ENCODE data around the gene JMJD8.
"Not testable (repeated sequence)": the region's sequence is repeated elsewhere in the genome, so short reads cannot be mapped to it uniquely, and the experiment has no call there.

JMJD8 gene

DNA sequence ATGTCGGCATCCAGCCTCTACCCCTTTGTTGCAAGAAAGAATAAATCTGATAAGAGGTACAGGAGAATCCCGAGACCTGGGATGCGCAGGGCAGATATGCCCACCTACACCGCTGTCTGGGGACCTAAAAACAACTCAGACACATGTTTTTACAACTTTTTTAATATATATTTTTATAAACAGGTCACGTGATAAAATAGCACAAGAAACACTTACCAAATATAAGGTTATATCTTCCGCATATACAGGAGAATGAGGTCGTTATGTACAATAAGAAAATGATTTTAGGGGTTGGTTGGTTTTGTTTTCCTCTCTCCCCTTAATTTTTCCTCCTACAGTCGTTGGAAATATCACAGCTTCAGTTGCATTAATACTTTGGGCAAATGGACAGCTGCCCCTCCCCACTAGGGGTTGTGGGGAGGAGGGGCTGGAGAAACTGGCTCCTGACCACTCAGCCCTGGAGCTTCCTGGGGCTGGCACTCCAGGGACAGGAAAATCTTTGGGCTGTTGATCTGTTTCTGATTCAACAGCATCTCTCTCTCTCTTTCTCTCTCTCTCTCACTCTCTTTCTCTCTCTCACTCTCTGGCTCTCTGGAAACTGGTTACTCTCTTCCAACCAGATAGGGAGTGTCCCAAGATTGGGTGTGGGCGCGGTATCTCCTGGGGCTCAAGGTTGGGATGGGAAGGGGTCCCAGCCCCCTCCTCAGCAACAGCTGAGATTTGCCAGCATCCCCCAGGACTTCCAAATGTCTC is 8.4 kb upstream of the JMJD8 start:
- DNase-seq (ENCODE audit: low read depth in 2 of 2, low spot score in 1 of 2), result no peak

DNA sequence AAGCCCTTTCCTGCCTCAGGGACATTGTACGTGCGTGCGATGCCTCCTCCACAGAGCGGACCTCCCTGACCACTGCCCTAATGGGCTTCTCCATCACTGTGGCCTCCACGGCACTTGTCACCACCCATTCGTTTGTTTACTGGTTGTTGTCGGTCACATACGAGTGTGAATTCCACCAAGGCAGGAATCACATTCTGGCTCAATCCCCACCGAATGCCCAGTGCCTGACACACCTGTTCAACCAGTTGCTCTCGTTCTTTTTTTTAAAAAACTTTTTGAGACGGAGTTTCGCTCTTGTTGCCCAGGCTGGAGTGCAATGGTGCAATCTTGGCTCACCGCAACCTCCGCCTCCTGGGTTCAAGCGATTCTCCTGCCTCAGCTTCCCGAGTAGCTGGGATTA is 7.1 kb upstream of the JMJD8 start:
- DNase-seq (ENCODE audit: low read depth in 2 of 2, low spot score in 1 of 2), result not testable (repeated sequence)

DNA sequence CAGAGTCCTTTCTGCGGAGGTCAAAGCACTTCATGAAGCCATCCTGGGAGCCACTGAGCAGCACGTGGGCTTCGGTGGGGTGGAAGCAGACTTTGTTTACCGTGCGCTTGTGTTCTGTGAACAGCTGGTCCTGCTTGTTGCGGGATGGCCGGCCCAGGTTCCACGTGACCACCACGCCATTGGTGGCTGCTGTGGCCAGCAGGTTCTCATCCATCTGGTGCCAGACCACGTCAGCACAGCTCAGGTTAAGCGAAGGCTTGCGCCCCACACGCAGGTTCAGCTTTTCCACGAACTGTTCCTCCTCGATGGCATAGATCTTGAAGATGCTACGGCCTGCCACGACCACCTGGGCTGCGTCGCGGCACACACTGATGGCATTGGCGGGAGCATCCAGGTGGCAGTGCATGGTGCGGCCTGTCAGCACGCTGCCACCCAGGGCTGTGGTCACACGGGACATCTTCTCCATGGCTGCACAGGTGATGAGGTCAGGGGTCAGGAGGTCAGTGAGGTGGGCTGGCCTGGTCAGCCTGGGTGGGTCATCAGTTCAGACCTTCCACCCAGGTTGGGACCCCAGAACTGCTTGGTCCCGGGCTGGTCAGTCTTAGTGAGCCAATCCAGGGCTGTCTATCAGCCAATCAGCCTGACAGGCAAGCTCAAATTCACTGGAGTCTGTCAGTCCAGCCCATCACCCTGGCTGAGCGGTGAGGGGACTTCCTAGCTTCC is 5.2 kb upstream of the JMJD8 start:
- DNase-seq (ENCODE audit: low read depth in 2 of 2, low spot score in 1 of 2), result no peak

DNA sequence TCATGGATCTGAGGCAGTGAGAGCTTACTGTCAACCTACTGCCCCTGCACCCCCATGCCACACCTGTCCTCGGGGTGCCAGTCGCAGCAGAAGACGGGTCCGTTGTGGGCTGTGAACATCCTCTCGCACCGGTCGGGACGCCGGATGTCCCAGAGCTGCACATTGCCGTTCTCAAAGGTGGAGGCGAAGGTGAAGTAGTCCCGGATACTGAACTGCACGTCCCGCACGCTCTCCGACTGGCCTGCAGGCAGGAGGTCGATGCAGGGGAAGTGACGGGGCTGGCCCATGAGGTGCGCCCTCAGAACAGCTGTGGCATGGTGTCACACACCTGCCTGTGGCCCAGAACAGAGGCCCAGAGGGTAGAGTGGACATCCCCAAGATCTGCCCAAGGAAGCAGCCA is 3.4 kb upstream of the JMJD8 start:
- DNase-seq (ENCODE audit: low read depth in 2 of 2, low spot score in 1 of 2), result no peak

DNA sequence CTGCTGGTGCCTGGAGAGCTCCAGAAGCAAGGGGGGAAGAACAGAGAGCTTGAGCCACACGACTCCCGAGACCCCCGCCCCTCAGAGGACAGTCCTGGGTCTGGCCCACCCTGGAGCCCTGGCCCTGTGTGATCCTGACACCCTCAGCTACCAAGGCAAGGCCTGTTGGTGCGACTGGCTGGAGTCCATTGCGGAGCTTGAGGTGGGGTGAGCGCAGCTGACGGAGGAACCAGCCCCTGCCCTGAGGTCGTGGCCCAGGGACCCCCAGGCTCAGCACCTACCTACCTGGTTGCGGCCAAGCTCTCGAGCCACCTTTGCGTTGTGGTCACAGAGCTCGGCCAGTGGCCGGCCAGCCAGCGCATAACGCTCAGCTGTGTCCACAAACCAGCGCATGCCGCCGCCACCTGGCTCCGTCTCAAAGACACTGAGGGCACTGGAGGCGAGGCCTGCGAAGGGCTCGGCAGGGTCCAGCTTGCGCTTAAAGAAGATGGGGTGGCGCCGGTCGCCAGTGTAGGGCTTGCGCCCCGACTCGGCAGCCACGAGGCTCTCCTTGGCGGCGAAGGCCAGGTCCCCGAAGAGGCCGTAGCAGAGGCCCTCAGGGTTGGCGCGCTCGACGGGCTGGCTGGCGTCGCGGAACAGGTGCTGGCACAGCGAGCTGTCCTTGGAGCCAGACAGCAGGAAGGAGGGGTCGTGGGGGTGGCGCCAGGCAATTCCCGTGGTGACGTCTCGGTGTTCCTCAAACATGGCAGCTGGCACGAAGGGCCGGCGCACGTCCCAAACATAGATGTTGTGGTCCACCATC is 2.5 kb upstream of the JMJD8 start:
- DNase-seq (ENCODE audit: low read depth in 2 of 2, low spot score in 1 of 2), result no peak

DNA sequence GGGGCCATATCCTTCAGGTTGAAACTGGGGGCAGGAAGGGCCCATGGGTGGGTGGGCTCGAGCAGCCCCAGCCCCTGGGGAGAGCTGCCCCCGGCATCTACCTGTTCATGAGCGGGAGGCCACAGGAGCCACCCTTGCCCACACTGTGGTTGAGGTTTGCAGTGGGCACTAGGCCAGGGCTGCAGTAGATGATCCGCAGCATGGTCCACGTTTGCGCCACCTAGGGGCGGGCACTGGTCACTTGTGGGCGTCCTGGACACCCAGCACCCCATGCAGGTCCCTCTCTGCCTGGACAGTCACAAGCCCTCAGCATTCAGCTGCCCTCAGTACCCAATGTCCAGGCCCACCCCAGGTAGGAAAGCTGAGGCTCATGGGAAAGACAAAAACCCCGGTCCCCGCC is 1.8 kb upstream of the JMJD8 start:
- DNase-seq (ENCODE audit: low read depth in 2 of 2, low spot score in 1 of 2), result no peak

DNA sequence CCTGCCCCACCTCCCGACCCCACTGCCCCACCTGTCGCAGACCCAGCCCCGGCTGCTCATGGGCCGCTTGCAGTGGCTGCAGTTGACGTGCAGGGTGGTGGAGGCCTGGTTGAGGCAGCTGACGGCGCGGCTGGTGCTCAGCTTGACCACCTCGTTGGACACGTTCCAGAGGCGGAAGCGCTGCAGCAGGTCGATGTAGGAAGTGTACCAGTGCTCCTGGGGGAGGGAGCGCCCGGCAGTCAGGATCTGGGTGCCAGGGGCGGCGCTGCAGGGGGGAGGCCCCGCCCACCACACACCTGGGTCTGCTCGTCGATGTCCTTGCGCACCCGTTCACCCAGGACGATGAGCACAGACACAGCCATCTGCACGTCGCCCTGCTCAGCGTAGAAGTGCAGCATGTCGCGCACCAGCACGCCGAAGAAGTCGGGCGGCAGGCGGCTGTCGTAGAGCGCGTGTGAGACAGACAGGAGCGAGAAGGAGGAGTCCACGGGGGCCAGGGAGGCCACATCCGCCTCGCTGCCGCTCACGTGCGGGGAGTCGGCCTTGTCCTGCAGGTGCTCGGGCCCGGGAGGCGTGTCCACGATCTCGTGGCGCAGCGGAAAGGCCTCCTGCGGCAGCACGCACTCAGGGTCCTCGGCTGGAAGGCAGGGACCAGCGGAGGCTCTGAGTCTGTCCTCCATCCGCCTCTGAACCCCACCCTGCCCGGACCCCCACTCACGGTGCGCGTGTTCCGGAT is 995 bp upstream of the JMJD8 start:
- DNase-seq (ENCODE audit: low read depth in 2 of 2, low spot score in 1 of 2), result no peak

DNA sequence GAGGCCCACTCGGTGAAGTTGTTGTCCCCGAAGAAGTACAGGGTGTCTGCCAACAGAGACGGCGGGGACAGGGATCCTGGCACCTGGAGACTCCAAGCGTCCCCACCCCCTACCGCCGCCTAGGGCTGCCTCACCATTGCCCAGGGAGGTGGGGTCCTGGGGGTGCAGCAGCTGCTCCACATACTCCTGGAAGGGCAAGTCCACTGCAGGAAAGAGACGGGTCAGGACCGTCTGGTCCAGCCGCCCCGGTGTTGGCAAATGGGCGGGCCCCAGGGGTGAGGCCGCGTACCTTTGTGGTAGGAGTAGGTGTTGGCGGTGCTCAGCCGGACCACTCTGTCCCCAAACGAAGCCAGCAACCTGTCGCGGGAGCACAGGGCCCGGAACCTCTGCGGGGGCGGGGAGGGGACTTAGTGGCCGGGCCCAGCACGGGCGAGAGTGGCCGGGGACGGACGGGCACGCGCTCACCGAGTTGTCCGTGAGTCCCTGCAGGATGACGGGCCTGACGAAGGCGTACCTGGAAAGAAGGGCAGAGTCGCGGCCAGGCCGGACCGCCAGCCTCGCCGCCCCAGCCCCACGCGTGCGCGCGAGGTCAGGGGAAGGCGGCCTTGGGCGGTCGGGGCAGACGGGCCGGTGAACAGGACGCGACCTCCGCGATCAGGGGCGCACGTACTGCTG is 601 bp downstream of the JMJD8 start:
- no peak for DNase-seq (ENCODE audit: low read depth in 2 of 2, low spot score in 1 of 2)

DNA sequence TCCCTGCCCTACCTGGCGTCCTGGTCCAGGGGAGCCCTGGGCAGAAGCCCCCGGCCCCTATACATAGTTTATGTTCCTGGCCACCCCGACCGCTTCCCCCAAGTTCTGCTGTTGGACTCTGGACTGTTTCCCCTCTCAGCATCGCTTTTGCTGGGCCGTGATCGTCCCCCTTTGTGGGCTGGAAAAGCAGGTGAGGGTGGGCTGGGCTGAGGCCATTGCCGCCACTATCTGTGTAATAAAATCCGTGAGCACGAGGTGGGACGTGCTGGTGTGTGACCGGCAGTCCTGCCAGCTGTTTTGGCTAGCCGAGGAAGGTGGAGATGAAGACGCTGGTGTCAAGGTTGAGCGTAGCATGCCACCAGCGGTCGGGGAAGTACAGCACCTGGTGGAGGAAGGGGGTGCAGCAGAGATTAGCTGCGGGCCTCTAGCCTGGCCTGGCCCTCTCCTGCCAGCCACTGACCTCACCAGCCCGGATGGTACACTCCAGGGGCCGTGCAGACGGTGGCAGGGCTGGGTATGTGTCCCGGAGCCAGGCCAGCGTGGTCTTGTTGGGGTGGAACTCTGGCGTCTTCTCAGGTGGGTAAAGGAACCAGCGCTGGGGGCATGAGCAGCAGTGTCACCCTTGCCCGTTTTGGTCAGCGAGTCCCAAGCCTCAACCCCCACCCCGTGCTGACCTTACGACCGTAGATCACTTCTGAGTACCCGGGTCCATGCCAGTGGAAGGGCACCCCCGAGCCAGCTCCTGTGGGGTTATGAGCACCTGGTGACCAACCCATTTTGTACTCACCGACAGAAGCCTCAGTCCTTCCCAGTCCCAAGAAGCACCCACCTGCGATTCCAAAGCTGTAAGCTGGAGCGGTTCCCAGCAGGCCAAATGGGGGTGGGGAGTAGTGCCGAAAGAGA is 1.4 kb downstream of the JMJD8 start:
- no peak for DNase-seq (ENCODE audit: low read depth in 2 of 2, low spot score in 1 of 2)

DNA sequence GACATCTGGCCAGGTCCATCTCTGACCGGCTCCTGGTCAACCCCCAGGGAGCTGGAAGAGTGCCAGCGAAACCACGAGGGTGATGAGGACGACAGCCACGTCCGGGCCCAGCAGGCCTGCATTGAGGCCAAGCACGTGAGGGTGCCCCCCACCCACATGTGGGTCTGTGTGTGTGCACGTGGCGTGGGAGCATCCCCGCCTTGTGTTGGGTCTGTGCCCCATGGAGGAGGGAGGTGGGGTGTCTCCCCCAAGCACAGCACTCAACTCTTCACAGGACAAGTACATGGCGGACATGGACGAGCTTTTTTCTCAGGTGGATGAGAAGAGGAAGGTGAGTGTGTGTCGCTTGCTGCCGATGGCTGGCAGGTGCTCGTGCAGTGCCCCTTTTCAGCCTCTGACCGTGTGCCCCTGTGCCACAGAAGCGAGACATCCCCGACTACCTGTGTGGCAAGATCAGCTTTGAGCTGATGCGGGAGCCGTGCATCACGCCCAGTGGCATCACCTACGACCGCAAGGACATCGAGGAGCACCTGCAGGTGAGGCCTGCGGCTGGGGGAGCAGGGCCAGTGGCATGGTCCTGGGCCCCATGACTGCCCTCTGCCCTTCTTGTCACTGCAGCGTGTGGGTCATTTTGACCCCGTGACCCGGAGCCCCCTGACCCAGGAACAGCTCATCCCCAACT is 2.2 kb downstream of the JMJD8 start:
- DNase-seq (ENCODE audit: low read depth in 2 of 2, low spot score in 1 of 2), result no peak

DNA sequence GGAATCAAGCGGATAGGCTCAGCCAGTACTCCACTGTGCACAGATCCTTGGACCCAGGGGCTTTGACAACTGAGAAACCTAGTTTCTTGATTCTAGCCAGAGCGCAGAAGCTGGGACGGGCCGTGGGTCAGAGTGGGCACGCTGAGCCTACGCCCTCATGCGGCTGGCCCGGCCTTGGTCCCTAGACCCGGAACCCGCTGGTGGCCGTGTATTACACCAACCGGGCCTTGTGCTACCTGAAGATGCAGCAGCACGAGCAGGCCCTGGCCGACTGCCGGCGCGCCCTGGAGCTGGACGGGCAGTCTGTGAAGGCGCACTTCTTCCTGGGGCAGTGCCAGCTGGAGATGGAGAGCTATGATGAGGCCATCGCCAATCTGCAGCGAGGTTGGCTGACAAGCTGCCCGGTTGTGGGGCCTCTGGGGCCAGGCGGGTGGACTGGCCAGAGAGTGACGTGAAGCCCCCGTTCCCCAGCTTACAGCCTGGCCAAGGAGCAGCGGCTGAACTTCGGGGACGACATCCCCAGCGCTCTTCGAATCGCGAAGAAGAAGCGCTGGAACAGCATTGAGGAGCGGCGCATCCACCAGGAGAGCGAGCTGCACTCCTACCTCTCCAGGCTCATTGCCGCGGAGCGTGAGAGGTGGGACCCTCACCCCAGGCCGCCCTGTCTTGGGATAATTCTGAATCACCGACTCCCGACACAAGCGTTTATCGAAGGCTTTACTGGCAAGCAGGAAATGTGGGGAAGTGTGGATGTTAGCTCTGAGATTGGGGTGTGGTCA is 3.0 kb downstream of the JMJD8 start:
- no peak for DNase-seq (ENCODE audit: low read depth in 2 of 2, low spot score in 1 of 2)

DNA sequence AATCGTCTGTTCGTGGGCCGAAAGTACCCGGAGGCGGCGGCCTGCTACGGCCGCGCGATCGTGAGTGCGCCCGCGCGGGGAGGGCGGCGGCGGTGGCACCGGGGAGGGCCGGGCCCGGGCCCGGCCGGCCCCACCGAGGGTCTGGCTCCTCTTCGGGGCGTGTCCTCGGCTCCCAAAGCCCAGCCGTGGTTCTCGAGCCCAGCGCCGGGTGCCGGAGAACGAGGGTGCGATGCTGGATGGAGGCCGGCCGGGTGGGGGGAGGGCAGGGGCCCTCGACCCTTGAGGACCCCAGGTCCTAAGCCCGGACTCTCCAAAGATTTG is 3.5 kb downstream of the JMJD8 start:
- DNase-seq (ENCODE audit: low read depth in 2 of 2, low spot score in 1 of 2), result no peak

DNA sequence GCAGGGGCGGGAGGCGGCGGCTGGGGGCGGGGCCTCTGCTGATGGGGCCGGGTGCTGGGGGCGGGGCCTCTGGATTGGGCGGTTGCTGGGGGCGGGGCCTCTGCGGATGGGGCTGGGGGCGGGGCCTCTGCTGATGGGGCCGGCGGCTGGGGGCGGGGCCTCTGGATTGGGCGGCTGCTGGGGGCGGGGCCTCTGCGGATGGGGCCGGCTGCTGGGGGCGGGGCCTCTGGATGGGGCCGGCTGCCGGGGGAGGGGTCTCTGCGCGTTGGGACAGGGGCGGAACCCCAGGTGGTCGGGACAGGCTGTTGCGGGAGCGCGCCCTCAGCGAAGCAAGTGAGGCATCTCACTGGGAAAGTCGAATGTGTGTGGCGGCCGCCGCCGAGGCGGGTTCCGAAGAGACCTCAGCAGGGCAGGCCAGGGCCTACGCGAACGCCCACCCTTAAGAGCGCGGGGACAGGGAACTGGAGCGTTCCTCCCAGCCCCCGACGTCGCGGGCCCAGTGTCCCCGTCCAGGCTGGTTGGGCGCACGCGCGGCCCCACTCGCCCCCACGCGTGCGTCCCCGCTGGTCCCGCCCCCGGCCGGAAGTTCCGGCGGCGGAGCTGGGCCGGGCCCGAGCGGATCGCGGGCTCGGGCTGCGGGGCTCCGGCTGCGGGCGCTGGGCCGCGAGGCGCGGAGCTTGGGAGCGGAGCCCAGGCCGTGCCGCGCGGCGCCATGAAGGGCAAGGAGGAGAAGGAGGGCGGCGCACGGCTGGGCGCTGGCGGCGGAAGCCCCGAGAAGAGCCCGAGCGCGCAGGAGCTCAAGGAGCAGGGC is 4.1 kb downstream of the JMJD8 start, which contains the start of gene STUB1:
Gene STUB1 (plus strand): TSS at position 597 of the 811 bp plus-strand sequence. CDS start 116 bp downstream, at position 713.
- DNase-seq (ENCODE audit: low read depth in 2 of 2, low spot score in 1 of 2), result peak; percentile 65 to 80

DNA sequence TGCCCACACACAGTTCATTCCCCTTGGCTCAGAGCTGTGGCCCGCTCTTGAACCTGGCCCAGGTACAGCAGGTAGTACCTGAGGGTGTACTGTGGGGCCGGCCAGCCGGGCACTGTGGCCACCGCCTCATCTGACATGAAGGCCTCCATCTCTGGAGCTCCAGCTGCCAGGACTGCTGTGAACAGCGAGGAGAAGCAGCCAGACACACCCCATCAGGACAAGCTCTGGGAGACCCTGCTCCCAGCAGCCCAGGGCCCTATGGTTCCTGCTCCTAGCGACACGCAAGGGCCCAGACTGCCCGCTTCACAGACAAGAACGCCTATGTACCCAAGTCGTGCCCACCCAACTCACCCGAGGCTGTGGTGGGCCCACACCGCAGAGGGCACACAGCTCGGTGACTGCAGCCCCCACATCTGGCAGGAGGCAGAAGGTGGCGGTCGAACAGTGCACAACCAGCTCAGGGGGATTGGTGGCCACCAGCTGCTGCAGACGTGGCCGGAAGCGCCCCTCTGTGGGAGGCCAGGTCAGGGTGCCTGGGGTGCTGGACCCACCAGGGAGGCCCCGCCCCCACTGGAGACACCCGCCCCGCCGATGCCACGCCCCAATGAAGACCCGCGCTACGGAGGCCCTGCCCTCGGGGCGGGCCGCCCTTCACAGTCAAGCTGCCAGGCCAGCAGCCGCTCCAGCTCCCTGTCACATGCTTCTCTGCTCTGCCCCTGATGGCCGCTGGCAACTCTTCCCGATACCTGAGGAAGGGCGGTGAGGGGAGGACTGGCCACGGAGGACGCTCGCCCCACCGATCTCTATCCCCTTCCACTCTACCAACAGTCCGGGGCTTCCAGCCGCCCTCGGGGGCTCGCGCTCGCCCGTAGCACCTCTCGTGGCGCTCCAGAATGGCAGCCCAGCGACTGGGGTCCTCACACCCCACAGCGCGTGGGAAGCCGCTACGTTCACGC is 5.0 kb downstream of the JMJD8 start:
- DNase-seq (ENCODE audit: low read depth in 2 of 2, low spot score in 1 of 2), result no peak

DNA sequence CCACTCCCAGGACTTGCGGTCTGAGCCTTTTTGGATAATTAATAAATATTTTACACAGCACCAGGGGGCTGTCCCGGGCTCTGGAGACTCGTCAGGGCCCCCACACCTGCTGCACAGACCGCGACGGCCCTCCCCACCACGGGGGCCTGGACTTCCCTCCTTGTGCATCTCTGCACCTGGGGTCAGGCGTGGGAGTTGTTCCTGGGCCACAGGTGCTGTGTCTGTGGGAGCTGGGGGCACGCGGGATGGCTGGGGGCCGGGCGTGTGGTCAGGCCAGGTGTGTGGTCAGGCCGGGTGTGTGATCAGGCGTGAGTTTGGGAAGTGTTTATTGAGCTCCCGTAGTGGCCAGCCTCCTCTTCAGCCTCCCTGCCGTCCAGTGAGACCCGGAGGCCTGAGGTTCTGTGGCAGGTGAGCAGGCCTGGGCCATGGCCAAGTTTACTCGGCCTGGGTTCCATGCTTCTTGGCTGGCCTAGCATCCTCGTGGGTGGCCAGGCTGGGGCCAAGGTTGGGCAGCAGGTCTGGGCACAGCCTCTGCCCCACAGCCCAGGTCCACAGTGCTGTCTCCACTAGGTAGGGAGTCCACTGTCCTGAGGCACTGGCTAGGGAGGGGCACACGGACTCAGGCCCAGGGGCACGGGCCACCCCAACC is 5.8 kb downstream of the JMJD8 start:
- no peak for DNase-seq (ENCODE audit: low read depth in 2 of 2, low spot score in 1 of 2)

All from stimulated activated CD8-positive, alpha-beta memory T cell treated with anti-CD3 and anti-CD28 coated beads, Interleukin-4, amount 100 ng/mL, for 1 hour (primary cell).